HG03457 (cell line): ENCODE results near the gene SMIM44.

Experiments
- ATAC-seq: cut with Tn5 transposase; IDR thresholded peaks from one replicate; pipeline ENCODE4 v1.9.1; 2021; ENCODE audit warnings: moderate number of reproducible peaks; ENCODE audit not compliant: unreplicated experiment

SMIM44 gene

GRCh38 chr19:3442487-3443071 is 40.7 kb downstream of the SMIM44 start:
- ATAC-seq: no peak

DNA sequence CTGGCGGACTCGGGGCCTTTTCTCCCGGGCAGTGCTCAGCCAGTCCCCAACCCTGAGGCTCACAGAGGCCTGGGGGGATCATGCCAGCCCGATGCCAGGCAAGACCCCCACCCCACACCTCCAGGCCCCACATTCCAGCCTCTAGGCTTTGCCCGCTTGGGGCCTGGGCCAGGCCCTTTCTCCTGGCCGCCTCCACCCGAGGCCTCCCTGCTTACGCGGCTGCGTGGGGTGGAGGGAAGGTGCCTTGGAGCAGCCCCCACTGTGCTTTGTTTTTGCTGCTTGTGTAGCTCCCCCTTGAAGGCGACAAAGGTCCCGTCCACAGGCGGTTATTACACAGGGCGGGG is 41.3 kb downstream of the SMIM44 start:
- no peak for ATAC-seq

DNA sequence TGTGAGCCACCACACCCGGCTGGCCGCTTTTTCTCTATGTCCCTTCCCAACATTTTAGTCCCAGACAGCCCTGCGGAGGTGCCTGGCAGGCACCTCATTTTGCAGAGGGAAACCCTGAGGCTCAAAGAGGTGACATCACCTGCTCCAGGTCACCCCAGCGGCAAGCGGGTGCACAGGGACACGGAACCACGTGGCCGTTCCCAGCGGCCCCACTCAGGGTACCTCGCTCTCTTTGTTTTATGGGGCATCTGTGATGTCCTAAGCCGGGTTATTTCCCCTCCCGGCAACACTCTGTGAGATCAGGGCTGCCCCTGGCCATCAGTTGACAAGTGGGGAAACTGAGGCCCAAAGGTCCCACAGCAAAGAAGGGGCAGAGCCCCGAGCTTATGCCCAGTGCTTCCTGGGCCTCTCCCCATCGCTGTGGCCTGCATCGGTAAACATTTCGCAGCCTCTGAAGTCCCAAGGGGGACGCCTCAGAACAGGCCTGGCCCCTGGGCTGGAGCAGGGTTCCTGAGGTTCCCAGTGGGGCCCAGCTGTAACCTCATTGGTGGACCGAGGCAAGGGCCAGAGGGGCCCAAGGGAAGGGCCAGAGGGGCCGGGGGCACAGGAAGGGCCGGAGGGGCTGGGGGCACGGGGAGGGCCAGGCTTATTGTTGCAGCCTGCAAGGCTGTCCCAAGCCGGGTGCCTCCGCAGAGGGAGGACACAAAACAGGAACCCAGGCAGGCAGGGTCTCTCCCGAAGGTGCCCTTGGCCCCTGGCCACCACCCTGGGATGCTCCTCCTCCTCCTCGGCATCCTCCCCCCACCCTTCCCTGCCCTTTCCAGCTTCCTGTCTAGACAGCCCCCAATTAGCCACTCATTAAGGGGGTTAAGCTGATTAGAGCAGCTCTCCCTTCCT is 41.9 kb downstream of the SMIM44 start:
- ATAC-seq: no peak

DNA sequence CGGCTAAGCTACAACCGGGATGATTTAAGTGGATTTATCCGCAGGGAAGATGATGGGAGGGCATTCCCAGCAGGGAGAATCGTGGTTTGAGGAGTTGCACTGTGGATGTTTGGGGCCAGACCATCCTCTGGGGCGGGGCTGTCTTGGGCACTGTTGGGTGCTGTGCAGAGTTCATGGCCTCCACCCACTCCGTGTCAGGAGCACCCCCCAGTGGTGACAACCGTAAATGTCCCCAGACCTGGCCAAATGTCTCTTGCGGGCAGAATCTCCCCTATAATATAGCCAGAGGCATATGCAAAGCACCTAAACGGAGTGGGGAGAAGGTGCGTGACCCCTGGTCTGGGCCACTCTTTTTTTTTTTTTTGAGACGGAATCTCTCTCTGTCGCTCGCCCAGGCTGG is 43.2 kb downstream of the SMIM44 start:
- no peak for ATAC-seq

GRCh38 chr19:3434630-3435553 is 48.3 kb downstream of the SMIM44 start:
- peak; percentile 66 for ATAC-seq

GRCh38 chr19:3433805-3434540 is 49.3 kb downstream of the SMIM44 start:
- peak; percentile 8 for ATAC-seq

DNA sequence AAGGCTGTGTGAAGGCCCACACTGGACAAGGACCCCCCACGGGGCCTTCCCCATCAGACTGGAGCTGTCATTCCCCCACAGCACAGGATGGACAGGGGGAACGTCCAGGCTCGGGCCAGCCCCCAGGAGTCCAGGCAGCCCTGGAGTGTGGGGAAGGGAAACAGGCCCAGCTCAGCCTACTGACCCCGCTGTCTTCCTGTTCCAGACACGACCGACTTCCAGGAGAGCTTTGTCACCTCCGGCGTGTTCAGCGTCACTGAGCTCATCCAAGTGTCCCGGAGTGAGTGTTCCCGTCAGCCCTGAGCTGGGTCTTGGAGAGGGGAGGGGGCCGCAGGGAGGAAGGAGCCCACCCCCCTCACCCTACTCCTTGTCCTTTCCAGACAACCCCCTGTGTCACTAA is 49.9 kb downstream of the SMIM44 start:
- no peak for ATAC-seq
